SHP77 treated with DMSO at 0.1 percent for 48 hours (cell line): ENCODE results near the gene BPGM.

Source experiments
- DNase-seq: peaks from one replicate; lab custom pipeline; 2025; lab: John Stamatoyannopoulos, UW

Gene BPGM

DNA sequence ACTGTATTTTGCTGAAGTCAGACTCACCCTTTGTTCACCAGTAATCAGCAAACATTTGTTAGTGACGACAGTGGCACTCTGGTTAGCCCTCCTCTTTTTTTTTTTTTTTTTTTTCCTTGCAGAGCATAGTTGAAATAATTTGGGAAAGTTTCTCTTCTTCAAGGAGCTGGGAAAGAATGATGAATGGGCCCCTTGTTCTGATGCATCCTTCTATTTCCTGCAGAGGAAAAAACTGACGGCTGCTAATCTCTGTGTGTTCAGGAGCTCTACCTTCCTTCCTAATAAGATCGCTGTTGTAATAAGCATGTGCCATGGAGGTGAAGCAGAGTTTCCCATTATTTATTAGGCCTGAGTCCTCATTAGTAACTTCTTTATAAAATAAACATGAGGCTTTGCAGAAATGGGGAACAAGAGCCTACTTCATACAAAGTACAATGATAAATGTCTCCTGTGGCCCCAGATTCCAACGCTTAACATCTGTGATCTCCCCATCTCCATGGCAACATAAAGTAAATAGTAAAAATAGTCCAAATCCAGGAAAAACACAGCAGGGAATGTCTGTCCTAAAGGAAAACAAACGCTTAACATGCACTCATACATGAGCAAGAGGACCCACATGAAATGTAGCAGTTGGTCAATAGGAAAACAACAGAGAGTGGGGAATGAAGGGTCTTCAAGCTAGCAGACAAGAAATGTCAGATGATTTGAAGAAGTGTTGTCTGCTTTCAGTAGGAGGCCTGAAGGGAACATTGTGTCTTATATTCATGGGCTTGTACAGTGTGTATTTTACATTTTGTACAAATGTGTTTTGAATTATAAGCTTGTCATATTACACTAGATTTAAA, 73.7 kb downstream of the BPGM start:
- DNase-seq, result no peak

DNA sequence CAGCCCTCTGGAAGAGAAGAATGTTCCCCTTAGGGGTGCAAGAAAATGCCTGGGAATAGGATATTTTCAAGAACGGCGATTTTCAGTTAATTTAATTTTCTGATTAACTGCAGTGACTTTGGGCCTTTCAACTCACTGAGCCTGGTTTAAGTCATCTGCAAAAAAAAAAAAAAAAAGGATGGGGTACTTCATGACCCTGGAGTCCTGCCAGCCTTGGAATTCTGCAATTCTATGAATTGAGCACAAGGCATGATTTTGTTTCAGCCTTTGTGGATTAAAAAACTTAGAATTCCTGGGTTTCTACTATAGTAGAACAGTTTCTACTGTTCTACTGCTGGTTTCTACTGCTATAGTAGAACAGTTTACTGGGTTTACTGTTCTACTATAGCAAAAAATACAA, 74.5 kb downstream of the BPGM start:
- no peak for DNase-seq

DNA sequence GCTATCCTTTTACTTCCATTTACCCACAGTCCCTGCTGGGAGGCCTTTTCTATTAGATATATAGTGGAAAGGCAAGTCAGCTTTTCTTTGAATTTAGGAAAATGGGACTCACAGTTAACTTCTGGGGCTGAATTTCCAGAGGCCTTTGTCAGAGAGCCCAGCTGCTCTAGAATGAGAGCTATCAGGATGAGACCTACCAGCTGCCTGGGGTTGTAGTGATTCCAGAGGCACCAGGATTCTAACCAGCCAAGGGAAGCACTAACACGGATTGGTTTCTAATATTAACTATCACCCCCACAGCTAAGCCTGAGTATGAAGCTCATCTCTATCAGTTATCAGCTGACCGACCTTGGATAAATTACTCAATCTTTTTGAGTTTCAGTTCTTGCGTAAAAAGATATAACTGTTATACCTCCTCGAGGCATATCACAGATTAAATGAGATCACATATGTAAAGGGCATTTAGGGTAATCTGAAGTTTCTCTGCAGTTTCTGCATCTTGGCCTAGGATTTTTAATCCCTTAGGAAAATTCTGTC, 76.2 kb downstream of the BPGM start:
- no peak for DNase-seq

DNA sequence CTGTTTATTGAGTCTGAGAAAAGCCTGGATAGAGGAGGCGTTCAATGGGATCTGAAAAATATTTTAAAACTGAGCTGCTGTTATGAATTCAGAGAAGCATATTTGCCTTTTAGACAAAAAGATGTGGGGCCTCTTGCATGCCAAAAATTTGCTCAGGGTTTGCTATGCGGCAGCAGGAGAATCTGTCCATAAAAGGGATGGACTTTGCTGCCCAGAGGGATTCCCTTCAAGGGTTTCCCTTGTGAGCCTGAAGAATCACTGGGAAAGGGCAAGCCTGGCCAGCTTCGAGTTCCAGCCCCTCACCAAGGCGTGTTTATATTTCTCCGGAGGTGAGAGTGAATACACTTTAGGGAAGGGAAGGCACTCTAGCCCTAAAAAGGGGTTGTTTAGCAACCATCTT, 77.2 kb downstream of the BPGM start:
- DNase-seq, result no peak

DNA sequence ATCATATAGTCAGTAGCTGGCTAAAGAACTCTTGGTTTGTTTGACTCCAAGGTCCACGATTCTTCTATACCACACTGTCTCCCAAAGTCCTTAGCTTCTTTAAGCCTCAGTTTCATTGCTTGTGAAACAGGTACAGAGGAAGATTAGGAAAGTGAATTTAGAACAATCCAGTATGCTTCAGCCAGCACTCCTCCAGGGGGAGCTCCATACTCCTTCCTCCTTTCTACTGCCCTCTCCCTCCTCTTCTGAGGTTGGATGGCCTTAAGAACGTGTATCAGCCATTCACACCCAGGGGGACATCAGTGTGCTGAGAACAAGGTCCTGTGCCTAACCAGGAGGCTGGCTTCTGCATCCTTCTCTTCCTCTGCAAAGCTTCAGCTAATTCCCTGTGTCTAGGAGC, 78.0 kb downstream of the BPGM start:
- DNase-seq, result no peak

DNA sequence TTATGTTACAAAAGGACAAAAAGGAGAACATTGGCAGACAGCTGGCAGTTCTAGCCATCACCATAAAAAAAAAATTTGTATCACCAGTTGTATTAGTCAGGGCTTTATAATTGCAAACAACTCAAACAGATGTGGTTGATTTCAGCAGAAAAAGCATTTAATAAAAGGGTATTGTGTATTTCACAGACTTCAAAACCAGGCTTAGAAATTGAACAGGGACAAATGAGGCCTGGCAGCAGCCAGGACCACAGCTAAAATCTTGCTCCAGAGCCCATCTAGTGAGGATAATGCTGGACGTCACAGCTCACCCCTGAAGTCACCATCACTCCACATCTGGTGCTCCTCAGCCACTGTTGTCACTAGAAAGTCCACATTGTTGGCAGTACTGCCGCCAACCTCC, 79.9 kb downstream of the BPGM start:
- no peak for DNase-seq

DNA sequence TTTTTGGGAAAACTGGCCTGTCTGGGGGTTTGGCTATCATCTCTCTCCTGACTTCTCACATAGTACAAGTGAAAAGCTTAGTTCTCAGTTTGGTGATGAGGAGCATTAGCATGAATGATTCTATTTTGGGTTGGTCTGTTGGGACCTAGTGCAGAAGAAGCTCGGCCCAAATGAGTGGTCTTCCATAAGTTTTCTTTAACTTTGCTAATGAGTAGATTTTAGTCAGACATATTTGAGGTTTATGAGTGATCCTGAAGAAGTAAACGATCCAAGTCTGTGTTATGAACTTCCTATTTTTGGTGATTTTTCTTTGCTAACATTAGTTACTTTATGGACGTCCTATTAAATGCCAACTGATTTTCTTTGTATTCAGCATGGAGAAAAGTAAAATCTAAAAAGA, 81.1 kb downstream of the BPGM start:
- DNase-seq, result no peak
